K562 (cell line): ENCODE data around the gene ELAC2. TPM values are rescaled to one million over a fixed set of nuclear protein-coding genes. Genes with fewer than 3 reads are reported as not detected.

Experiments used
- ATAC-seq: fragments of 200-7000 bp; cut with Tn5 transposase; 3 replicates; pipeline ENCODE4 v1.9.1; 2020; ENCODE audit warnings: moderate library complexity
- BruUV-seq: library from RNA; stranded (reverse); fragments of 400-500 nt; replicated peaks from 2 replicates; lab custom pipeline; 2021; lab: Mats Ljungman, UMichigan
- CTCF ChIA-PET: fragments of 300-600 bp; formaldehyde crosslinking; extraction: SDS; loops from one replicate; lab custom pipeline; 2021; ENCODE audit warnings: low intra/inter-chr PET ratio; lab: Yijun Ruan, JAX
- POLR2A ChIA-PET: fragments of 300-600, 350-650 bp; sonication (Branson Sonifier 250); formaldehyde crosslinking; extraction: SDS; loops from one replicate; lab custom pipeline; 2021; ENCODE audit warnings: antibody characterized with exemption, inconsistent platforms; lab: Yijun Ruan, JAX
- DNase-seq, 4 experiments: peaks; one replicate each; pipeline versions ENCODE4 v3.0.0 to v3.0.0-alpha.2; 2011 to 2018; ENCODE audit warnings: low spot score in 3 of 4, mixed read lengths in 3 of 4; ENCODE audit errors: extremely low read depth in 1 of 4
- FAIRE-seq: peaks from 2 replicates; lab custom pipeline; 2011; peaks lifted over from hg19 to GRCh38; lab: Jason Lieb, UNC
- H2AFZ ChIP-seq: 2 replicates; pipeline ENCODE4 v1.6.0; 2011; ENCODE audit warnings: low read depth, low read length, control low read depth, inconsistent platforms
- H3K27ac ChIP-seq: fragments of 200-600 bp; 3 replicates; pipeline ENCODE4 v1.8.0; 2011; ENCODE audit warnings: low read depth, mild to moderate bottlenecking, control low read depth, inconsistent platforms, low read length, moderate library complexity, mixed read lengths; ENCODE audit errors: extremely low read depth
- H3K27me3 ChIP-seq, 2 experiments: fragments of 300-600 bp in 1 of 2; 2 replicates in 1 of 2; 3 replicates in 1 of 2; pipeline versions ENCODE4 v1.6.0 to v1.8.0; 2011; ENCODE audit warnings: inconsistent platforms in 2 of 2, low read length in 2 of 2, mild to moderate bottlenecking in 1 of 2, mixed read lengths in 1 of 2, moderate library complexity in 1 of 2; ENCODE audit not compliant: control insufficient read depth in 2 of 2, insufficient read depth in 2 of 2
- H3K36me3 ChIP-seq: fragments of 300-600 bp; 3 replicates; pipeline ENCODE4 v1.8.0; 2011; ENCODE audit warnings: mild to moderate bottlenecking, low read length, inconsistent platforms; ENCODE audit not compliant: control insufficient read depth, insufficient read depth
- H3K4me1 ChIP-seq, 2 experiments: fragments of 200-600 bp in 1 of 2; replicated peaks in 1 of 2; 2 replicates in 1 of 2; 3 replicates in 1 of 2; pipeline versions ENCODE4 v1.5.1 to v1.8.0; 2011; ENCODE audit warnings: inconsistent platforms in 2 of 2, low read length in 2 of 2, mild to moderate bottlenecking in 1 of 2, mixed read lengths in 1 of 2, moderate library complexity in 1 of 2; ENCODE audit not compliant: control insufficient read depth in 2 of 2, insufficient read depth in 2 of 2
- H3K4me2 ChIP-seq: 2 replicates; pipeline ENCODE4 v1.6.1; 2011; ENCODE audit warnings: low read length, control low read depth, inconsistent platforms, mixed read lengths; ENCODE audit not compliant: insufficient read depth
- H3K4me3 ChIP-seq: fragments of 200-600 bp; sonication (generic), shearing (Covaris generic); 2 replicates; pipeline ENCODE4 v1.5.1; 2016; ENCODE audit warnings: control low read depth, inconsistent platforms
- H3K79me2 ChIP-seq: fragments of 200-600 bp; 3 replicates; pipeline ENCODE4 v1.8.0; 2011; ENCODE audit warnings: low read length, inconsistent platforms; ENCODE audit not compliant: control insufficient read depth, insufficient read depth
- H3K9ac ChIP-seq, 2 experiments: 2 replicates each; pipeline versions ENCODE4 v1.6.0 to v1.6.1; 2011; ENCODE audit warnings: low read depth in 2 of 2, low read length in 2 of 2, control low read depth in 1 of 2, inconsistent platforms in 1 of 2, mild to moderate bottlenecking in 1 of 2, mixed read lengths in 1 of 2; ENCODE audit not compliant: insufficient read depth in 1 of 2
- H3K9me1 ChIP-seq: one replicate; pipeline ENCODE4 v1.6.0; 2011; ENCODE audit warnings: inconsistent platforms, mild to moderate bottlenecking, low read length, moderate library complexity; ENCODE audit not compliant: control insufficient read depth, insufficient read depth
- H3K9me3 ChIP-seq: replicated peaks from 2 replicates; pipeline ENCODE4 v1.5.1; 2011; ENCODE audit warnings: low read depth, low read length, inconsistent platforms; ENCODE audit not compliant: control insufficient read depth, insufficient read depth
- H4K20me1 ChIP-seq: replicated peaks from 2 replicates; pipeline ENCODE4 v1.6.1; 2011; ENCODE audit warnings: low read length, inconsistent platforms, mixed read lengths; ENCODE audit not compliant: control insufficient read depth, insufficient read depth
- BCLAF1 ChIP-seq, 2 experiments: fragments of 450-650 bp in 1 of 2; IDR thresholded peaks; 2 replicates each; pipeline ENCODE4 v1.6.1; 2011 to 2017; ENCODE audit warnings: low read depth in 2 of 2, antibody characterized with exemption in 1 of 2, borderline replicate concordance in 1 of 2, low read length in 1 of 2, mild to moderate bottlenecking in 1 of 2, mixed read lengths in 1 of 2; ENCODE audit not compliant: control insufficient read depth in 1 of 2
- ELK1 ChIP-seq: sonication (generic); formaldehyde crosslinking; IDR thresholded peaks from 2 replicates; pipeline ENCODE4 v1.8.1; 2022; ENCODE audit warnings: missing genetic modification reagents
- ESRRA ChIP-seq: fragments of 450-650 bp; IDR thresholded peaks from 2 replicates; pipeline ENCODE4 v1.6.1; 2014; ENCODE audit warnings: low read depth, mild to moderate bottlenecking, moderate library complexity, borderline replicate concordance
- ESRRB ChIP-seq: fragments of 250-450 bp; sonication (Bioruptor Pico); IDR thresholded peaks from 2 replicates; pipeline ENCODE4 v1.5.0; 2020; ENCODE audit warnings: mild to moderate bottlenecking, moderate library complexity, borderline replicate concordance
- MYBL2 ChIP-seq, 2 experiments: fragments of 450-650 bp in 1 of 2; sonication (generic) in 1 of 2; formaldehyde crosslinking in 1 of 2; IDR thresholded peaks; 2 replicates each; pipeline versions ENCODE4 v1.6.1 to v1.8.1; 2017 to 2022; ENCODE audit warnings: borderline replicate concordance in 1 of 2, inconsistent platforms in 1 of 2, low read depth in 1 of 2, mild to moderate bottlenecking in 1 of 2, missing genetic modification reagents in 1 of 2, moderate library complexity in 1 of 2
- POLR2B ChIP-seq: fragments of 450-650 bp; IDR thresholded peaks from 2 replicates; pipeline ENCODE4 v1.6.1; 2018; ENCODE audit warnings: low read depth; ENCODE audit not compliant: partially characterized antibody
- SUPT5H ChIP-seq: fragments of 450-650 bp; IDR thresholded peaks from 2 replicates; pipeline ENCODE4 v1.6.1; 2016
- WGBS: fragments of 100-300 bp; shearing (Covaris generic); methylation state at CpG from one replicate; pipeline ENCODE4 v1.1.6; 2016; ENCODE audit warnings: low coverage, mixed read lengths; ENCODE audit not compliant: insufficient coverage; ENCODE audit errors: missing lambda C conversion rate; 5-methylcytosine and 5-hydroxymethylcytosine counted together
- in situ Hi-C: fragments of 300-500 bp; cut with MboI; formaldehyde crosslinking; loops from 4 replicates; pipeline ENCODE4 v1.15.0; 2018; ENCODE audit warnings: inconsistent platforms, mixed read lengths
- intact Hi-C: fragments of 100-400 bp; cut with micrococcal nuclease; formaldehyde crosslinking; loops from 2 replicates; pipeline ENCODE4 v1.14.2; 2022
- polyA plus RNA-seq, 8 experiments: library from polyadenylated mRNA; depleted of rRNA in 4 of 8; stranded (reverse) in 5 of 8; unstranded in 3 of 8; fragments of >200 nt; fragmentation: Nextera tagmentation in 2 of 8; fragmentation: Illumina TruSeq in 1 of 8; extraction: Ambion mirVana in 2 of 8; extraction: Trizol in 1 of 8; gene quantifications; 2 replicates each; pipeline versions ENCODE4 v1.2.1 to v1.2.3, GENCODE V29; 2011 to 2014; ENCODE audit warnings: inconsistent platforms in 1 of 8, missing spikeins in 1 of 8
- total RNA-seq, 7 experiments: library from RNA; depleted of rRNA in 6 of 7; stranded (reverse); fragments of >200 nt in 6 of 7; fragmentation: Illumina TruSeq in 2 of 7; extraction: Trizol in 2 of 7; gene quantifications; 2 replicates each; pipeline versions ENCODE4 v1.2.1 to v1.2.3, GENCODE V29; 2011 to 2021; ENCODE audit warnings: low replicate concordance in 1 of 7

Gene ELAC2
- total and polyA plus RNA-seq, 9 of the 15 experiments (the other 6 are each of a cell fraction or from before 2014, with no cell fraction given) = 4.5 to 129 (median 70.6) TPM

DNA sequence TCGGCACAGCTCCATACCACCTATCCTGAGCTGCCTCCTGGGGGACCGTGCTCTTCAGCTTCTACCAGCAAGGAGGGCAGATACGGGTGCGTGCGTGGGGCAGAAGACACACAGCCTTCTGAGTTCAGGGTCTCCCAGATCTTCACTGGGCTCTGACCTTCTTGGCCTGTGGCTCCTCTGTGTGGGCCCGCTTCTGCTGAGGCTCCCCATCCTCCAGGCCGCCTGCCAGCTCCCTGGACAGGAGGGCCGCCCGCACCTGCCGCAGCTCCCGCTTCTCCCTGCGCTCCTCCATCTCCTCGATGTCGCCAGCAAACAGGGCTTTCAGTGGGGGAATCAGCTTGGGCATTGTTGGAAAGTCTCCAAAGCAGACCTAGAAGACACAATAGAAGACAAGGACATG, 25.2 kb downstream of the ELAC2 start:
- Histone ChIP-seq H3K27ac (no peak overlapping the region), H3K36me3 (peaks cover 69% of the 10 kb centered on the region; the same call in 2 of the 3 replicates), H3K4me1 (no peaks in the 10 kb centered on the region; a peak in 1 of 5 replicates), H3K9me3 (no peaks in the 10 kb centered on the region), H3K4me3 (no peak overlapping the region), H3K9me1 (no peaks in the 10 kb centered on the region), H3K79me2 (no peaks in the 10 kb centered on the region), H3K27me3 (no peaks in the 10 kb centered on the region), H2AFZ (no peak overlapping the region), H4K20me1 (no peaks in the 10 kb centered on the region), H3K4me2 (no peak overlapping the region), H3K9ac (no peak overlapping the region)
- ChIA-PET CTCF (no interaction called here), POLR2A (interaction anchor here (1.1 kb wide), 1 partner anchor 9 kb away, joined by 3 read pairs; no protein-coding TSS in a partner anchor)
- DNase-seq (no peak), FAIRE-seq (no peak), ATAC-seq (no peak)
- WGBS = 93% methylated on average over 3 of the region's 14 CpGs
- intact Hi-C loops = no loop called here
- TF ChIP-seq BCLAF1 (IDR thresholded peaks at IDR 0.05; ENCODE audit: borderline replicate concordance in 1 of 2, control insufficient read depth in 1 of 2, low read depth in 2 of 2, low read length in 1 of 2) (no peak), ESRRB (CRISPR knock-in tag) (no peak), MYBL2 (IDR thresholded peaks at IDR 0.05; ENCODE audit: low read depth) (no peak), MYBL2 (CRISPR knock-in tag; IDR thresholded peaks at IDR 0.05; ENCODE audit: borderline replicate concordance) (no peak), POLR2B (no peak), SUPT5H (no peak), ELK1 (no peak), ESRRA (no peak)
- in situ Hi-C loops = no loop called here
- BruUV-seq = TSS peak; percentile 23
